Stimulated activated CD4-positive, alpha-beta T cell treated with anti-CD3 and anti-CD28 coated beads, Interleukin-2, amount 100 ng/mL, for 48 hours (primary cell): ENCODE measurements around the gene PRICKLE1.

Experiments used
- DNase-seq, 2 donors: peaks; one replicate each; pipeline ENCODE4 v3.0.0-alpha.2; 2020

PRICKLE1 gene

GRCh38 chr12:42588524-42589464, 752 bp downstream of the PRICKLE1 start:
- no peak for DNase-seq

GRCh38 chr12:42587601-42588523, 1.7 kb downstream of the PRICKLE1 start:
- no peak for DNase-seq

- DNase-seq: no peak
These were observed 3.3 kb downstream of the PRICKLE1 start for GRCh38 chr12:42586268-42586667.

GRCh38 chr12:42585841-42586216, 3.7 kb downstream of the PRICKLE1 start:
- no peak for DNase-seq

- DNase-seq: no peak
These were observed 4.2 kb downstream of the PRICKLE1 start for GRCh38 chr12:42585154-42585840.

- DNase-seq: no peak
These were observed 4.9 kb downstream of the PRICKLE1 start for GRCh38 chr12:42584651-42585111.

- no peak for DNase-seq
These were observed 6.5 kb downstream of the PRICKLE1 start for GRCh38 chr12:42583016-42583415.

- DNase-seq: no peak
These were observed 7.0 kb downstream of the PRICKLE1 start for GRCh38 chr12:42582498-42582897.

GRCh38 chr12:42582050-42582449, 7.5 kb downstream of the PRICKLE1 start:
- no peak for DNase-seq

GRCh38 chr12:42576374-42576773, 13.2 kb downstream of the PRICKLE1 start:
- no peak for DNase-seq

GRCh38 chr12:42575717-42576116, 13.8 kb downstream of the PRICKLE1 start:
- no peak for DNase-seq

- DNase-seq: no peak
These were observed 14.7 kb downstream of the PRICKLE1 start for GRCh38 chr12:42574851-42575266.

GRCh38 chr12:42571327-42572009, 18.1 kb downstream of the PRICKLE1 start:
- no peak for DNase-seq

GRCh38 chr12:42570076-42570475, 19.5 kb downstream of the PRICKLE1 start:
- no peak for DNase-seq

GRCh38 chr12:42568952-42569915, 20.3 kb downstream of the PRICKLE1 start:
- DNase-seq: no peak

- DNase-seq: no peak
These were observed 23.9 kb downstream of the PRICKLE1 start for GRCh38 chr12:42565633-42566032.

GRCh38 chr12:42564996-42565395, 24.6 kb downstream of the PRICKLE1 start:
- no peak for DNase-seq

GRCh38 chr12:42564556-42564955, 25.0 kb downstream of the PRICKLE1 start:
- no peak for DNase-seq

- no peak for DNase-seq
These were observed 28.6 kb downstream of the PRICKLE1 start for GRCh38 chr12:42560977-42561376.

- no peak for DNase-seq
These were observed 31.9 kb downstream of the PRICKLE1 start for GRCh38 chr12:42557586-42558172.

- no peak for DNase-seq
These were observed 32.6 kb downstream of the PRICKLE1 start for GRCh38 chr12:42556917-42557316.
